Lung (tissue), 12 donors: ENCODE measurements around the gene STAC3. TPM values are rescaled to one million over a fixed set of nuclear protein-coding genes. Genes with fewer than 3 reads are reported as not detected.
A peak's percentile ranks its signal among the peaks of the same experiment; 100 is the strongest.

Experiments
- ATAC-seq: fragments of 200-7000 bp; cut with Tn5 transposase; one replicate; pipeline ENCODE4 v1.9.1; 2020; ENCODE audit warnings: moderate number of reproducible peaks; ENCODE audit not compliant: insufficient read depth, low FRiP score
- DNase-seq, 3 donors: peaks; one replicate each; pipeline ENCODE4 v3.0.0-alpha.2; 2013 to 2017
- H3K27ac ChIP-seq, 2 donors: one replicate each; pipeline ENCODE4 v1.5.1; 2013; ENCODE audit warnings: mild to moderate bottlenecking in 2 of 2, moderate library complexity in 2 of 2, control low read depth in 1 of 2, inconsistent platforms in 1 of 2, low read depth in 1 of 2, low read length in 1 of 2
- H3K27me3 ChIP-seq, 3 donors: one replicate each; pipeline ENCODE4 v1.5.1; 2013; ENCODE audit warnings: low read length in 2 of 3; ENCODE audit not compliant: control insufficient read depth in 3 of 3, insufficient read depth in 3 of 3
- H3K36me3 ChIP-seq, 4 donors: one replicate each; pipeline ENCODE4 v1.5.1; 2013; ENCODE audit warnings: low read length in 4 of 4, mild to moderate bottlenecking in 1 of 4, moderate library complexity in 1 of 4; ENCODE audit not compliant: control insufficient read depth in 4 of 4, insufficient read depth in 4 of 4
- H3K4me1 ChIP-seq, 5 donors: one replicate each; pipeline ENCODE4 v1.5.1; 2013; ENCODE audit warnings: low read length in 5 of 5, mild to moderate bottlenecking in 2 of 5, moderate library complexity in 1 of 5; ENCODE audit not compliant: control insufficient read depth in 5 of 5, insufficient read depth in 5 of 5
- H3K4me3 ChIP-seq: one replicate; pipeline ENCODE4 v1.5.1; 2013; ENCODE audit warnings: mild to moderate bottlenecking, control low read depth, moderate library complexity
- H3K9ac ChIP-seq, 2 donors: one replicate each; pipeline ENCODE4 v1.5.1; 2013; ENCODE audit warnings: low read length in 2 of 2, control low read depth in 1 of 2; ENCODE audit not compliant: insufficient read depth in 1 of 2
- H3K9me3 ChIP-seq, 4 donors: one replicate each; pipeline ENCODE4 v1.5.1; 2013; ENCODE audit warnings: low read length in 3 of 4, mild to moderate bottlenecking in 1 of 4, moderate library complexity in 1 of 4; ENCODE audit not compliant: control insufficient read depth in 4 of 4, insufficient read depth in 3 of 4
- CTCF ChIP-seq: IDR thresholded peaks from 2 replicates; pipeline ENCODE4 v1.5.1; 2012; ENCODE audit warnings: mild to moderate bottlenecking; ENCODE audit errors: control extremely low read depth, extremely low read depth
- WGBS, 2 donors: extraction: QIAGEN DNeasy Blood & Tissue Kit; methylation state at CpG; one replicate each; pipeline ENCODE4 v1.1.7; 2013; 5-methylcytosine and 5-hydroxymethylcytosine counted together
- polyA plus RNA-seq, 2 donors: library from polyadenylated mRNA; stranded (reverse); fragments of 200-250 nt; gene quantifications; one replicate each; pipeline ENCODE4 v1.2.1, GENCODE V29; 2013
- total RNA-seq, 2 donors: library from RNA; depleted of rRNA in 1 of 2; stranded (reverse); fragments of >200 nt in 1 of 2; gene quantifications; one replicate each; pipeline ENCODE4 v1.2.1, GENCODE V29; 2014 to 2021
- donor health status: control.
- donor health status: control.
- donor health status: Bipolar disorder and iron deficiency.
- donor health status: healthy.
- donor health status: DM: yes; HTN: yes; CAD: no.

The STAC3 gene
- total and polyA plus RNA-seq, 4 donors, result 1.7 to 7.4 (median 6.4) TPM

- Histone ChIP-seq H3K27ac (no peak overlapping the region), H3K9ac (no peak overlapping the region), H3K36me3 (no peaks in the 10 kb centered on the region), H3K4me1 (peaks cover 4 to 34% (median 8%) of the 10 kb centered on the region in 5 donors), H3K4me3 (no peak overlapping the region), H3K27me3 (peaks cover 0 to 52% (median 36%) of the 10 kb centered on the region in 3 donors), H3K9me3 (no peaks in the 10 kb centered on the region)
- 70 to 76% methylated on average over 6 of the region's 6 CpGs for WGBS, 2 donors
- no peak for DNase-seq
- no peak for TF ChIP-seq CTCF
- no peak for ATAC-seq
These were observed 6.7 kb downstream of the STAC3 start for GRCh38 chr12:57244312-57244696.

- ATAC-seq (no peak), DNase-seq (peak; percentile 77 to 80 (median 79))
- H3K9me3 ChIP-seq, result no peaks in the 10 kb centered on the region
- 8 to 10% methylated on average over 41 of the region's 41 CpGs for WGBS, 2 donors
- peaks cover 4 to 40% (median 8%) of the 10 kb centered on the region in 5 donors for H3K4me1 ChIP-seq
- H3K36me3 ChIP-seq, result no peaks in the 10 kb centered on the region
- peaks cover 0 to 56% (median 37%) of the 10 kb centered on the region in 3 donors for H3K27me3 ChIP-seq
- no peak overlapping the region for H3K27ac ChIP-seq
- TF ChIP-seq CTCF, result peak; percentile 58
- no peak overlapping the region for H3K4me3 ChIP-seq
- H3K9ac ChIP-seq, result no peak overlapping the region
These were observed 7.3 kb downstream of the STAC3 start for GRCh38 chr12:57243521-57244311.

GRCh38 chr12:57242691-57243454 lies 8.1 kb downstream of the STAC3 start:
- no peaks in the 10 kb centered on the region for H3K9me3 ChIP-seq
- H3K36me3 ChIP-seq, result no peaks in the 10 kb centered on the region
- ATAC-seq, result no peak
- no peak overlapping the region for H3K4me3 ChIP-seq
- H3K27ac ChIP-seq, result no peak overlapping the region
- peak; percentile 72 to 80 (median 77) for DNase-seq
- H3K9ac ChIP-seq, result no peak overlapping the region
- H3K4me1 ChIP-seq, result peaks cover 4 to 46% (median 11%) of the 10 kb centered on the region in 5 donors
- peak; percentile 33 for TF ChIP-seq CTCF
- WGBS, 2 donors, result 1 to 2% methylated on average over 45 of the region's 45 CpGs
- peaks cover 0 to 64% (median 42%) of the 10 kb centered on the region in 3 donors for H3K27me3 ChIP-seq
